DOHH2 (cell line): ENCODE results near the gene PRPF40A.
A peak's percentile ranks its signal among the peaks of the same experiment; 100 is the strongest.

Source experiments
- H3F3A ChIP-seq: fragments of 200-600 bp; sonication (generic), shearing (Covaris generic); 2 replicates; pipeline ENCODE4 v1.6.0; 2016; ENCODE audit warnings: antibody characterized with exemption, mild to moderate bottlenecking; ENCODE audit not compliant: control insufficient read depth, insufficient read depth
- H3K27ac ChIP-seq: fragments of 200-600 bp; sonication (generic); 2 replicates; pipeline ENCODE4 v1.5.1; 2014; ENCODE audit warnings: low read depth, mild to moderate bottlenecking, low read length, moderate library complexity
- H3K27me3 ChIP-seq: fragments of 200-600 bp; sonication (generic); 2 replicates; pipeline ENCODE4 v1.6.1; 2014; ENCODE audit warnings: mild to moderate bottlenecking, low read length, mixed read lengths; ENCODE audit not compliant: control insufficient read depth
- H3K36me3 ChIP-seq: fragments of 200-600 bp; sonication (generic); 2 replicates; pipeline ENCODE4 v1.6.1; 2014; ENCODE audit warnings: mild to moderate bottlenecking, low read length, moderate library complexity, mixed read lengths; ENCODE audit not compliant: control insufficient read depth
- H3K4me1 ChIP-seq: fragments of 200-600 bp; sonication (generic); 2 replicates; pipeline ENCODE4 v1.6.1; 2014; ENCODE audit warnings: mild to moderate bottlenecking, low read length, mixed read lengths; ENCODE audit not compliant: control insufficient read depth
- H3K4me2 ChIP-seq: fragments of 200-600 bp; sonication (generic); 2 replicates; pipeline ENCODE4 v1.6.0; 2014; ENCODE audit warnings: mild to moderate bottlenecking, low read length, moderate library complexity
- H3K4me3 ChIP-seq: fragments of 200-600 bp; sonication (generic); 2 replicates; pipeline ENCODE4 v1.5.1; 2014; ENCODE audit warnings: mild to moderate bottlenecking, low read length, mixed read lengths
- H3K79me2 ChIP-seq: fragments of 200-600 bp; sonication (generic); 2 replicates; pipeline ENCODE4 v1.6.1; 2014; ENCODE audit warnings: mild to moderate bottlenecking, low read length, mixed read lengths; ENCODE audit not compliant: control insufficient read depth
- H3K9me2 ChIP-seq: fragments of 200-600 bp; sonication (generic); replicated peaks from 2 replicates; pipeline ENCODE4 v1.6.1; 2014; ENCODE audit warnings: mild to moderate bottlenecking, low read length, mixed read lengths; ENCODE audit not compliant: control insufficient read depth
- H3K9me3 ChIP-seq: fragments of 200-600 bp; sonication (generic); 2 replicates; pipeline ENCODE4 v1.6.1; 2014; ENCODE audit warnings: antibody characterized with exemption, low read length, mixed read lengths; ENCODE audit not compliant: control insufficient read depth, insufficient read depth
- H4K20me1 ChIP-seq: fragments of 200-600 bp; sonication (generic); 2 replicates; pipeline ENCODE4 v1.6.0; 2014; ENCODE audit warnings: low read depth, mild to moderate bottlenecking, antibody characterized with exemption, low read length, moderate library complexity; ENCODE audit not compliant: control insufficient read depth, insufficient read depth
- EZH2phosphoT487 ChIP-seq: fragments of 200-600 bp; sonication (generic); IDR thresholded peaks from 2 replicates; pipeline ENCODE4 v1.6.1; 2017; ENCODE audit warnings: borderline replicate concordance, mild to moderate bottlenecking, antibody characterized with exemption, low read length, moderate library complexity, mixed read lengths
- TF ChIP-seq, protein P1 (sequence below): fragments of 200-600 bp; sonication (generic); IDR thresholded peaks from one replicate; pipeline ENCODE4 v1.5.1; 2014; ENCODE audit warnings: antibody characterized with exemption, mild to moderate bottlenecking, low read depth, low read length; ENCODE audit not compliant: poor library complexity, severe bottlenecking

Gene PRPF40A

DNA sequence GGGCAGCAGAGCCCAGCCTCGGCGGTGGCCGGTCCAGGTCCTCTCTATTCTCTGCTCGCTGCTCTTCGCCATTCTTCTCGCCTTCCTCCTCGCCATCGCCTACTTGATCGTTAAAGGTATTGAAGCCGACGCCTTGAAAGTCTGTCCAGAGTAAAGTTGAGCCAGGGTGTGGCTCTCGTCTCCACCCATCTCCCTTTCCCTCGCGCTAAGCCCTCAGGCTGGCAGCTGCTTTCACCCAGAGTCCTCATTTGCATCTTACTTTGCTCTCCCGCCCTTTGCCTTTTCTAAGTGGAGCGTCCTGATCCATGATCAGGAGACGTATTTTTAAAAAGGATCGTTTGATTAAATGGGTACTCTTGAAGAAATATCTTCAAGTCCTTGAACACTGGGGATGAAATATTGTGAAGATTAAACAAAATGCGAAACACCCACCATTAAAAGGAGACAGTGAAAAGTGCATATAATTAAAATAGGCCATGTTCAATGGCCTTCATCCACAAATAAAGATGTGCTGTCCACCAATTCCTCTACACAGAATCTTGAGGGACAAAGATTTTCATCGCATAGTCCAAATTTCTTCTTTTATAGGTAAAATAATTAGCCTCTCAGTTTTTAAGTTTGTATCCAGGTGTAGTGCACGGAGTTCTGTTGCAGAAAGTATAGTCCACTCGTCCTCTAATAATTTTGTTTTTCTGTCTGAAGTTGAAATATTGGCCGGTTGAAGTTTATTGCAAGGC is 1.8 kb upstream of the PRPF40A start:
- H3K4me1 ChIP-seq, result peaks cover 39% of the 10 kb centered on the region
- no peaks in the 10 kb centered on the region for H3F3A ChIP-seq
- H4K20me1 ChIP-seq, result peaks cover 25% of the 10 kb centered on the region
- TF ChIP-seq, protein P1, sequence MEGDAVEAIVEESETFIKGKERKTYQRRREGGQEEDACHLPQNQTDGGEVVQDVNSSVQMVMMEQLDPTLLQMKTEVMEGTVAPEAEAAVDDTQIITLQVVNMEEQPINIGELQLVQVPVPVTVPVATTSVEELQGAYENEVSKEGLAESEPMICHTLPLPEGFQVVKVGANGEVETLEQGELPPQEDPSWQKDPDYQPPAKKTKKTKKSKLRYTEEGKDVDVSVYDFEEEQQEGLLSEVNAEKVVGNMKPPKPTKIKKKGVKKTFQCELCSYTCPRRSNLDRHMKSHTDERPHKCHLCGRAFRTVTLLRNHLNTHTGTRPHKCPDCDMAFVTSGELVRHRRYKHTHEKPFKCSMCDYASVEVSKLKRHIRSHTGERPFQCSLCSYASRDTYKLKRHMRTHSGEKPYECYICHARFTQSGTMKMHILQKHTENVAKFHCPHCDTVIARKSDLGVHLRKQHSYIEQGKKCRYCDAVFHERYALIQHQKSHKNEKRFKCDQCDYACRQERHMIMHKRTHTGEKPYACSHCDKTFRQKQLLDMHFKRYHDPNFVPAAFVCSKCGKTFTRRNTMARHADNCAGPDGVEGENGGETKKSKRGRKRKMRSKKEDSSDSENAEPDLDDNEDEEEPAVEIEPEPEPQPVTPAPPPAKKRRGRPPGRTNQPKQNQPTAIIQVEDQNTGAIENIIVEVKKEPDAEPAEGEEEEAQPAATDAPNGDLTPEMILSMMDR, result no peak
- TF ChIP-seq EZH2phosphoT487, result no peak
- peak overlapping the region; percentile 97 for H3K4me3 ChIP-seq
- peaks cover 83% of the 10 kb centered on the region for H3K36me3 ChIP-seq
- no peaks in the 10 kb centered on the region for H3K9me3 ChIP-seq
- peak overlapping the region; percentile 77 for H3K4me2 ChIP-seq
- peaks cover 88% of the 10 kb centered on the region for H3K79me2 ChIP-seq
- no peaks in the 10 kb centered on the region for H3K9me2 ChIP-seq
- H3K27ac ChIP-seq, result peak overlapping the region; percentile 88
- H3K27me3 ChIP-seq, result no peaks in the 10 kb centered on the region

DNA sequence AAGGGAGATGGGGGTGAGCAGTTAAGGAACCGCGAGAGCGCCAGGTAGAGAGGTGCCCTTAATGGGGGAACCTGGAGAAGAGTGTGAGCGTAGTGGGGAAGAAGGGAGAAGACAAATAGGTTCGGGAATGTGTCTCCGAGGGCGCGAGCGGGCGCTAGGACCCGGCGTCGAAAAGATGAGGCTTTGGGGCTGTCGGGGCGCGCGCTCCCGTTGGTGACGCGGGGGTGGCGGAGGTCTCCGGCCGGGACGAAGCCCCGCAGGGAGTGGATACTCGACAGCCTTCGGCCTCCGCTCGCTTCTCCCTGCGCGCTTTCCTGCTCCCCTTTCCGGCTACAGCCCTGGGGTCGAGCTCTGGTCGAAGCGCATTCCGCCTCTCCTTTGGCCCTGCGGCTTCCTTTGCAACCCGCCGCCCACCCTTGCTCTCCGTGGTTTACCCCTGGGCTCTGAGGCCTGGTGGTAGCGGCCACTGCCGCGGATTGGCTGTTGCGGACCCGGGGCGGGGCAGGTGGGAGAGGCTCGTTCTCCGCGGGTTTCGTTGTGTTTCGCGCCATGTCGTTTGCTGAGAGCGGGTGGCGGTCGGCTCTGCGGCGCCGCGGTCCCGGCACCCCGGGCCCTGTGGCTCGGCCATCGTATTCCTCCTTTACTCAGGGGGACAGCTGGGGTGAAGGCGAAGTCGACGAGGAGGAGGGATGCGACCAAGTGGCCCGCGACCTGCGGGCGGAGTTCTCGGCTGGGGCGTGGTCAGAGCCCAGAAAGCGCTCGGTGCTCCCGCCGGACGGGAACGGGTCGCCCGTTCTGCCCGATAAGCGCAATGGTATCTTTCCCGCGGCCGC is 1.0 kb upstream of the PRPF40A start, which contains the start of gene ARL6IP6:
Gene ARL6IP6 (plus strand): TSS at position 545 of the 833 bp plus-strand sequence. CDS start 5 bp downstream, at position 550.
- peaks cover 88% of the 10 kb centered on the region for H3K79me2 ChIP-seq
- H3F3A ChIP-seq, result no peaks in the 10 kb centered on the region
- peak within 1 kb of the TSS; percentile 77 for H3K4me2 ChIP-seq
- H4K20me1 ChIP-seq, result peaks cover 31% of the 10 kb centered on the region
- peak within 1 kb of the TSS; percentile 88 for H3K27ac ChIP-seq
- peak within 1 kb of the TSS; percentile 97 for H3K4me3 ChIP-seq
- H3K9me2 ChIP-seq, result no peaks in the 10 kb centered on the region
- no peaks in the 10 kb centered on the region for H3K9me3 ChIP-seq
- TF ChIP-seq EZH2phosphoT487, result no peak
- TF ChIP-seq, protein P1, result no peak
- H3K4me1 ChIP-seq, result peaks cover 39% of the 10 kb centered on the region
- H3K27me3 ChIP-seq, result no peaks in the 10 kb centered on the region
- H3K36me3 ChIP-seq, result peaks cover 86% of the 10 kb centered on the region

DNA sequence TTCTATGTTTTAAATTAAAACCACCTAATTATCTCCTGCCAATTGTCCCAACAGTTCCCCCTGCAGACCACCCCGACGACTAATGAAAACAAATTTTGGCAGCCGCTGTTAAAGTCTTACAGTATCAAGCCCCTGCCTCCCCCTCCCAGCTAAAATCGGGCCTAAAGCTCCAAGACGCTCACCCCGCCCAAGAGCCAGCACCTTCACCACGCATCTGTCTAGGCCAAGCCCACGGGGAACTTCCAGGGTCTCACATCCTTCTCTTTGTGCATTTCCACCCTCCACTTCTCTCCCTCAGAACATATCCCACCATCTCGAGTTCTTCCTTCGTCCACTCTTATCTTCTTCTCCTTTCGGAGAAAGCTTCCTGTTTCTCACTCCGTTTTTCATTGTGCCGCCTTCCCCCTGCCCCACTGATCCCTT is 445 bp downstream of the PRPF40A start:
- Histone ChIP-seq H3K27me3 (no peaks in the 10 kb centered on the region), H3K4me3 (peak overlapping the region; percentile 97), H3K36me3 (peaks cover 86% of the 10 kb centered on the region), H3K9me3 (no peaks in the 10 kb centered on the region), H3K4me1 (peaks cover 37% of the 10 kb centered on the region), H3F3A (no peaks in the 10 kb centered on the region), H3K9me2 (no peaks in the 10 kb centered on the region), H3K4me2 (peak overlapping the region; percentile 74), H3K79me2 (peaks cover 88% of the 10 kb centered on the region), H3K27ac (peak overlapping the region; percentile 88), H4K20me1 (peaks cover 31% of the 10 kb centered on the region)
- no peak for TF ChIP-seq EZH2phosphoT487
